HG03135 (cell line): ENCODE measurements around the gene HPCA.

ENCODE experiments used
- ATAC-seq: cut with Tn5 transposase; IDR thresholded peaks from one replicate; pipeline ENCODE4 v1.9.1; 2021; ENCODE audit warnings: mild to moderate bottlenecking, moderate library complexity; ENCODE audit not compliant: unreplicated experiment

HPCA gene

DNA sequence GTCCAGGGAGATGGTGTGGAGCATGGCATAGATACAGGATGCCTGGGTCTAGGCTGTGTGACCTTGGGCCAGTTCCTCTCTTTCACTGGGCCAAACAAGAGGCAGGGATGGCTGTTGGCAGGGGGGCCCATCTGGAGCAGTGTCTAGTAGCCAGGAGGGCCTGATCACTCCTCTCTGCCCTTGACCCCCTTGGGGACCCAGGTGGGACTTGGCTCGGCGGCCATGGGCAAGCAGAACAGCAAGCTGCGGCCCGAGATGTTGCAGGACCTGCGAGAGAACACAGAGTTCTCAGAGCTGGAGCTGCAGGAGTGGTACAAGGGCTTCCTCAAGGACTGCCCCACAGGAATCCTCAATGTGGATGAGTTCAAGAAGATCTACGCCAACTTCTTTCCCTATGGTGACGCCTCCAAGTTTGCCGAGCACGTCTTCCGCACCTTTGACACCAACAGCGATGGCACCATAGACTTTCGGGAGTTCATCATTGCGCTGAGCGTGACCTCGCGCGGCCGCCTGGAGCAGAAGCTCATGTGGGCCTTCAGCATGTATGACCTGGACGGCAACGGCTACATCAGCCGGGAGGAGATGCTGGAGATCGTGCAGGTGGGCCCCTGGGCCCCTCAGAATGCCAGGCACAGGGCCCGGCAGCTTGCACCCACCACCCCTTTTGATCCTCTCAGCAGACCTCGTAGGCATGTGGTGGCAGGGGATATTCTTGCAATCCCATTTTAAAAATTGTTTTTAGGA is 2.6 kb downstream of the HPCA start:
- ATAC-seq, result no peak

DNA sequence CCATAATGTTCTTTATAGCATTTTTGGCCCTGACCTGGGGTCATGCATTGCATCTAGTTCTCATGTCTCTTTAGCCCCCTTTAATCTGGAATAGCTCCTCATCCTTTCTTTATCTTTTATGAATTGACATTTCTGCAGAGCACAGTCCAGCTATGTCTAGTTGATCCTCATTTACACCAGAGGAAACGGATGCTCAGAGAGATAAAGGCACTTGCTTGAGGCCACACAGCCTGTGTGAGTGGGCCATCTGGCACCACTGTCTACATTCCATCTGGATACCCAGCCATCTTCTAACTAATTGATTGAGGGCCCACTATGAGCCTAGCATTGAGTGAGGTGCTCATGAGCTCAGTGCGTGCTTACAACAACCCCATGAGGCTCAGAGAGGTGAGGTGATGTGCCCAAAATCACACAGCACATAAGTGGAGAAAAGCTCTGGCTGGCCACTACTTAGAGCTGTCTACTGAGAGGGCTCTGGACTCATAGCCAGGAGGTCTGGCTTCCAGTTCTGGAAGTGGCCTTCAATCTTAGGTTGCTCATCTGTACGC is 3.5 kb downstream of the HPCA start:
- ATAC-seq, result no peak

DNA sequence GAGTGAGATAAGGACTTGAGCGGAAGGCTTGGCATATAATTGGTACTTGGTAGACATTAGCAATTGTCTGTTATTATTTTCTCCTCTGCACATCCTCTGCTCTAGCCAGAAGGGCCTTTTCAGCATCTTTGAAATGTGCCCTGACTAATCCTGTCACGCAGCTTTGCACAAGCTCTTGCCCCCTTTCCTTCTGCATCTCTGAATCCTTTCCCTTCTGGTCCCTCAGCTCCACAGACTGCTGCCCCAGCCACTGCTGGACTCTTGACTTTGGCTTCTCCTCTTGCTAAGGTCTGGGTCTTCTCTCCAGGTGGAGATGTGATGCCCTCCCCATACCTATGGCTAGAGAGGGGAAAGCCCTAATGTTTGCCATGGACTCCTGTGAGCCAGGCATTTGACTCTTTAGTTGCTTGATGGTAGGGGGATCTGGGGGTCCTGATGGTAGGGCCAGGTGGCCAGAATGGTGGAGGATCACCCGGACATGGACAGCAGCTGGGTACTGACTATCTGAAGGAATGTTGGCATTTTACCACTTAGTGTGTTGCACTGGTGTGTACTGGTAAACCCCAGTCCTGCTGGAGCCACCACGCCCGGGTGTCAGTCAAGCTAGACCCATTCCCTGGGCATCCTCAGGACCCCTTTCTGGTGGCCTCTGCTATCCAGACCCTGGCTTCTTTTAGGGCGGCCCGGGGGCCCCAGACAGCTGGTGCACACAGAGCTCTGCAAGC is 4.4 kb downstream of the HPCA start:
- ATAC-seq, result no peak

DNA sequence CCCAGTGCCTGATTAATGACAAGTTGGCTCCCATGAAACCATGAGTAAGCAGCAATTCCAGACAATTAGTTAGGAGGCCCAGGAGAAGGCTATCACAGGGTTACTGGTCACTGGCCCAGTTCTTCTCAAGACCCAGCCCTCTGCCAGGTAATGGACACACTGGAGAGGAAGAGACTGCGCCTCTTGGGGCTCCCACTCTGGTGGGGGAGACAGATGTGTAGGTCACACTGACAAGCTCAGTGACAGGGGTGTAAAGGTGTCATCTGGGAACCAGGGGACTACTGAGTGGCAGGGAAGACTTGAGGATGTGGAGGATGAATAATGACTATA is 4.9 kb downstream of the HPCA start:
- ATAC-seq, result no peak

DNA sequence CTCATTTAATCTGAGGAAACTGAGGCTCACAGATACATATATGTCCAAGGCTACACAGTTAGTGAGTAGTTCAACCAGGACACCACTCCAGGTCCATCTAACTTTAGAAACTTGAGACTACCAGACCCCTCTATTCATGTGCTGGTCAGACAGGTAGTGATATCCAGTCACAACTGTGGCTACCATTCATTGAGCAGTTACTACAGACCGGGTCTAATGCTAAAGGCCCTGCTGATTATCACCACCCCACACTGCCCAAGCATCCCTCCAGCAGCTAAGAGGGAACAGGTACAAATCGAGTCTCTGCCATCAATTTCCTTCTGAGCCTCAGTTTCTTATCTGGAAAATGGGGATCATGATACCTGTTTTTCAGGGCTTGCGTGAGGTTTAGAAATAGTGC is 5.3 kb downstream of the HPCA start:
- no peak for ATAC-seq

DNA sequence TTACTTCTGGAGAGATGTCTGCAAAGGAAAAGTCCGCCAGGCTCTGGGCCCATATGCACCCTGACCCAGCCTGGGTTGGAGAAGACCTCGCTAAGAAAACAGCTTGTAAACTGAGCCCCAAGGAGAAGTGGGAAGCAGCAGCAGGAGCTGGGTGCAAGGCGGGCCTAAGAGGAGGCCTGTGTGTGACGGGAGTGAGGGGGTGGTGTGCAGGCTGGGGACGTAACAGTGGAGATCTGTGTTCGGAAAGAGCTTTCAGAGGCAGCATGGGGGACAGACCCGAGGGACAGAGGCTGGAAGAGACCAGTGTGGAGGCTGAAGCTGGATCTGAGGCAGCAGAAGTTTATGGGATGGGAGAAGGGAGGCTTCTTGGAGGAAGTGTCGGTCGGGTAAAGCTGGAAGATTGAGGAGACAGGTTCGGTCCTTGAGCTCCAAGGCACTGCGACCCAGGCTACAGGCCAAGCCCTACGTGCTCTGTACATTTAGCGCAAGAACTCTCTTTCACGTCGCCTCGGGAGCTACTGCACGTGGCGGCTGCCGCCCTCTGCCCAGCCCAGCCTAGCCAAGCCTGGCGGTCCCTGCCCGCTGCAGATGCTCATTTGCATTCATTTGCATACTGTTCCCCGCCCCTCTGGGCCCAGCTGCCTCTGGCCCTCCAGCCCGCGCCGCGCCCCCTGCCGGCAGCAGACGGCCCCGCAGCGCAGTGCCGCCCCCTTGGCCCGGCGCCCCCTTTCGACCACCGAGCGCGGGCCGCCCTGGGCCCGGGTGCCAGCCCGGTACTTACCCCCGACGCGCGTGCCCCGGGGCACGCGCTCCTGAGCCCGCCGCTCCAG is 6.3 kb downstream of the HPCA start:
- ATAC-seq, result no peak

DNA sequence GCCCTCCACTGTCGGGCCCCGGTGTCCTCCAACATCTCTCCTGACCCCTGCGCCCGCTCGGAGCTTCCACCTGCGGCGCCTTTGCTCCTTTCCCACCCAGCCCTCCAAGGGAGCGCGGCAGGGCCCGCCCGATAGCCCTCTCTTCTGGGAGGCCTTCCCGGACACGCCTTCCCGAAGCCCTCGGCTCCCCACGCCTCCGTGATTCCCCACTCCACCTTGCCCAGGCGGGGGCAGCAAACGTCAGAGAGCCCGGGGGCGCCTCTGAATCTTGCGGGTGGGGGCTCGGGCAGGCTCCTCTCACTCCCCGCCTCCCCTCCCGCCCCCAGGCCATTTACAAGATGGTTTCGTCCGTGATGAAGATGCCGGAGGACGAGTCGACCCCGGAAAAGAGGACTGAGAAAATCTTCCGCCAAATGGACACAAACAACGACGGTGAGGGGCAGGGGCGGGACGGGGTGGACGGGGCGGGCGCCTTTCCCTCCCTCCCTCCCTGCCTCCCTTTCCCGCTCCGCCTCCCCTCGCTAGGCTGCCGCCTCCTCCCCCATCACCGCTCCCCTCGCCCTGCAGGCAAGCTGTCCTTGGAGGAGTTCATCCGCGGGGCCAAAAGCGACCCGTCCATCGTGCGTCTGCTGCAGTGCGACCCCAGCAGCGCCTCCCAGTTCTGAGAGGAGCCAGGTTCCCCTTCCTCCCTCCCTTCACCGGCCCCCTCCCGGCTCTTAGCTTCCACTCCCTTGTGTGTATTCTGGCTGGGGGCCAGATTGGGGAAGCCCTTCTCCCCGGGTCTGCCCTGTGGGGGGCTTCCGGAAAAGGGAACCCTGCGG is 7.1 kb downstream of the HPCA start:
- no peak for ATAC-seq

DNA sequence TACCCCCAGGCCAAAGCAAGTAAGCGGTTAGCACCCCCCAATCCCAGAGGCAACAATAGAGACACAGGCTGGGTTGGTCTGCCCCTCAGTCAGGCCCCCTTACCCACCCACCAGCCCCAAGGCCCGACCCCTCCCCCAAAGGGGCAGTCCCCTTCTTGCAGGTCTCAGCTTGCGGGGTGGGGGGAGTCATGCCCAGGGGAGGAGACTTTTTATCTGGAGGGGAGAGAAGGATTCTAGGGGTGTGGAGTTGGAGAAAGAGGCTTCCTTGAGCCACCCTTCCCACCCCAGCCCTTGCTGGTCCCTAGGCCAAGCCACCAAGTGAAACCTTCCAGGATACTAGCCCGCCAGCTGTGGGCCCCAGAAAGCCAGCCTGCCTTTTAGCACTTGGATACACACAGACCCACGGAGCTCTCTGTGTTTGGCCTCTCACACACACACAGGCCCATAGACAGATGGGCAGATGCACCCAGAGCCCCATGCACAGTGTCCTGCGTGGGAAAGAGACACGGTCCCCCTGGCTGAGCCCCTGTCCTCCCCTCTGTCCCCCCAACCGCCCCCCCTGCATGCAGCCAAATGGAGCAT is 7.8 kb downstream of the HPCA start:
- no peak for ATAC-seq

DNA sequence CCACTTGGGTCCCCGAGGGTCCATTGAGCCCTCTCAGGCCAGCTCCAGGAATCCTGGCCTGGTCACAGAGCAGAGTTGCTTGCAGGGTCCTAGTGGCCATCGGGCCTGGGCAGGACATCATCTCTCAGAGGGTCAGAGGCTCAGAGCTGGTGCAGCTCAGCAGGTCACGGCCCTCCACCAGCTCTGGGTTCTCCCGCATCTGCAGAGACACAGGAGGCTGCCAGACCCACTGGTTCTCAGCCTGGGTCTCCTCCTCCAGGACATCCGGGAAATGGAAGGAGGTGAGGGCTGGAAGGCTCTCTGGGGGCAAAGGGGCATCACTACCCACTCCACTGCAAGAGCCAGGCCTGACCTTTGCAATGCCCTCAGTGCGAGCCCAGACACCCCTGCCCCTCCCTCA is 8.4 kb downstream of the HPCA start:
- no peak for ATAC-seq

DNA sequence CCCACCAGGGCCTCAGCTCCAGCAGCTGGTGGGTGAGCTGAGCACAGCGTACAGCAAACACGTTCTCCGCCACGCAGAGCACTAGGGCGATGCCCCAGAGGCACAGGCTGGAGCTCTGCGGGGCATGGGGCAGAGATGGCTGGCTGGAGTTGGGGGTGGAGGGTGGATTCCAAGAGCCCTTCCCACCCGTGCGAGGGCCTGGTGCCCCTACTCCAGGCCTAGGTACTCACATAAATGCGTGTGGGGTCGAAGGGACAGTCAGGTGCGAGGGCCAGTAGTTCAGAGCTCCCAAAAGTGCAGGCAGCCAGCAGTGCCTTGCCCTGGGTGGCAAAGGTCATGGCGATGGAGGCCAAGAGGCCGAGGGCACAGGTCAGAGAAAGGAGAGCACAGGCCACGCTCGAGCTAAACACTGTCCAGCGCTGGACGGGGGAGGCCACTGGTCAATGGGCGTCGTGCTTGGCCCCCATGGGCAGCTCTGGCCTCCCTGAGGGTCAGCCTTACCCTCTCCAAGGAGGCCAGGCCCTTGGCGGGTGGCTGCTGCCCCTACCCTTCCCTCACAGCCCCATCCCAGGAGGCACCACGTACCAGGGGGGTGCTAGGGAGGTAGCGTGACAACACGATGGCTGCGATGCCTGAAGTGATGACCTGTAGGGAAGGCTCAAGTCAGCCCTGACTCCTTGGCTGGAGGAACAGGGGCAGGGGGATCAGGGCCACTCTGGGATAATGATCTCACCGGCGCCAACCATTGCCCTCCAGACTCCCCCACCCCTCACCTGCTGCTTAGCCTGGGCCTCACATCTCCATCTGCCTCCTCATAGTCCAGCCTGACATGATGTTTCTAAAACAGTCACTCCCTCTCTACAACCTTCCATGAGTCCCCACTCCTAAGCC is 9.3 kb downstream of the HPCA start:
- ATAC-seq, result no peak

DNA sequence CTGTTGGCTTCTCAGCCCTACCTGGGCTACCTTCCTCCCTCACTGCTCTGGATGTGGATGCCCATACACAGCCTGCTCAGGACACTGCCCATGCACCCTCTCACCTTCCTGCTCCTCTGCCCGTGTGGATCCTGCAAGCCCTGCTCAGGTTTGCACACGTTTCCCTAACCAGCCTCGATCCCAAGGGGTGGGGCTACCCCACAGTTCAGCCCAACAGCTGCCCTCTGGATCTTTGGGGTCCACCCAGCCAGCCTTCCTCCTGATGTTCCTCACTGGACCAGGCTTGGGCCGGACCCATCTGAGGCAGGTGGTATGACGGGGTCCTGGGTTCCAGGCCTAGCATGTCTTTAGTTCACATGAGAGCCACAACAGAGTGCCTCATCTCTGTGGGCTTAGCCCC is 10.2 kb downstream of the HPCA start:
- ATAC-seq, result no peak

DNA sequence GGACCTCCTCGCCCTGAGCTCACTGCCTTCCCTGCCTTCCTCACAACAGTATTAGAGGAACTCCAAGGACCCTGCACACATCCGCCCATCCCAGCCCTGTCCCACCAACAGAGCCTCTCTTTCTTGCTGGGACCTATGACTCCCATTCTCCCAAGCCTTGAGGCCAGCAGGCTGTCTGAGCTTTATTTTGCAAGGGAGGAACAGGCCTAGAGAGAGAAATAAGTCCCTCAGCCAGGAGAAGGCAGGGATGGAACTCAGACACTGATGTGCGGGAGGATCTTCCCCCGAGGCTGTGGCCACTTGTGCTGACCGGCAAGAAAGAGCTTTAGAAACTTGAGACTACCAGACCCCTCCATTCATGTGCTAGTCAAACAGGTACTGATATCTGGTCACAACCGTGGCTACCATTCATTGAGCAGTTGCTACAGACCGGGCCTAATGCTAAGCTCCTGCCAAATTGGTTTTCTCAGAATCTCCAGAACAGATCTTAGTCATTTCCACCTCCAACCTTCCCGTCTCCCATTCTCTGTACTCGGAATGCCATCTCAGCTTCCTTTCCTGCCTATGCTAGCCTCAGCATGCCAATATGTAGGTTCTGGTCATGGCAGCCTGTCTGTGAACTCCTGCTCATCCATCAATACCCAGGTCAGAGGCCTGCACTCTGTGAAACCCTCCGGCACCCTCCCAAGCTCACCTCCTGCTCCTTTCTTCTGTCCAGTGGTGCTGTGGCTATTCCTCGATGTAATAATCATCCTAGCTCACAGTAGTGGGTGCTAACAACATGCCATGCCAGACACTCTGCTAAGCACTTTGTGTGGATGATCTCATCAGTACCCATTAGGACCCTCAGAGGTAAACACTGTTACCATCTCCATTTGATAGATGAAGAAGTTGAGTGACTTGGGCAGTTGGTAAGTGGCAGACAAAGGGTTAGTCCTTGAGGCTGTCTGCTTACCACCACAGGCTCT is 11.1 kb downstream of the HPCA start:
- ATAC-seq, result no peak

DNA sequence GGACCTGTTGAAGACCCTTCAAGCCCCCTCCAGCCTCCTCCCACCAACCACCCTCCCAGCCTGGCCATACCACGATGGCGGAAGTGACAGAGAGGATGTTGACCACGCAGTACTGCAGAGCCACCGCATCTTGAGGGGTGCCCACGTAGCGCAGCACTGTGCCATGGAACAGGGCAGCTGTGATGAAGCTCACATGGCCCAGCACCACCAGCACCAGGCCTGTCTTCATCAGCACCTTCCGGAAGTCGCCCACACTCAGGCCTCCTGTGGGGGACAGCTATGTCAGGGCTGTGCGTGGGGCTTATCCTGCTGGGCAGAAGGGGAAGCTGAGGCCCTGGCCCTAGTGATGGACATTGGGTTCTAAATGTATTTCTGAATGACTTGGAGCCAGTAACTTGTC is 11.8 kb downstream of the HPCA start:
- no peak for ATAC-seq

DNA sequence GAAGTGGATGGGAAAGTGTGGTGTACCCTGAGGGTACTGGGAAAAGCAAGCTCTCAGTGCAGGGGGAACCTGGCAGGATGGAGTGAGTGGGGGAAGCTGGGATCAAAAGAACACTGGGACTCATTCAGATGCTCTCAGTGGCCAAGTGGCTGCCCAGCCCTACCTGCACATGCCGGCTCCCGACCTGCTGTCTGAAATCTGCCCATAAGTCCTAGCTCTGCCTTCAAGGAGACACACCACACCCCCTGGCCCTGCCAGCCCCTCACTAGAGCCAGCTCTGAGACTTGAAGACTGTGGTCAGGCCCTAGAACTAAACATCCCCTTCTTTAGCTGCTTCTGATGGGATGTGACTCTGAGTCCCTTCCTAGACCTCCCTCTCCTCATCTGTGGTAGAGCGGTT is 12.7 kb downstream of the HPCA start:
- ATAC-seq, result no peak

DNA sequence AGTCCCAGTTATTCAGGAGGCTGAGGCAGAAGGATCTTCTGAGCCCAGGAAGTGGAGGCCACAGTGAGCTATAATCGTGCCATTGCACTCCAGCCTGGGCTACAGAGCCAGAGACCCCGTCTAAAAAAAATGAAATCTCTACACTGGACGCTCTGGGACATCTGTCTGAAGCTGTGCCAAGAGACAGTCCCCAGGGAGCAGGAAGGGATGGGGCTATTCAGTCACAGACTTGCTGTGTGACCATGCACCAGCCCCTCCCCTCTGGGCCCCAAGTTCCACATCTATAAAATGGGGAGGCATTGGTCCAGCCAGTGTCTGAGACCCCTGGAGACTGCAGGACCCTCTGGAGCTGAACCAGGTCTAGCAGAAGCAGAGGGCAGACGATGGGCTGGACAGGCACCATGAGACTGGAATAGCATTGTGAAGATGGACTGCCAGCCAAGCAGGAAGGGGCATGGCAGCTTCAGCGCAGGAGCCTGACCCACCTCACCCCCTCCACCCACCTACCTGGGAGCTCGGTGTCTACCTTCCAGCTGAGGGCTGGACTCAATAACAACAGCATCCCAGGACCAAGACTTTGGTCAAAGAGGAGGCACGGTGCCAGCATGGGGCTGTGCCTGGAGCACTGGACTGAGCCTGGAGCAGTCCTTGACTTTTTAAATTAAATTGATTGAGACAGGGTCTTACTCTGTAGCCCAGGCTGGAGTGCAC is 13.4 kb downstream of the HPCA start:
- ATAC-seq, result no peak

DNA sequence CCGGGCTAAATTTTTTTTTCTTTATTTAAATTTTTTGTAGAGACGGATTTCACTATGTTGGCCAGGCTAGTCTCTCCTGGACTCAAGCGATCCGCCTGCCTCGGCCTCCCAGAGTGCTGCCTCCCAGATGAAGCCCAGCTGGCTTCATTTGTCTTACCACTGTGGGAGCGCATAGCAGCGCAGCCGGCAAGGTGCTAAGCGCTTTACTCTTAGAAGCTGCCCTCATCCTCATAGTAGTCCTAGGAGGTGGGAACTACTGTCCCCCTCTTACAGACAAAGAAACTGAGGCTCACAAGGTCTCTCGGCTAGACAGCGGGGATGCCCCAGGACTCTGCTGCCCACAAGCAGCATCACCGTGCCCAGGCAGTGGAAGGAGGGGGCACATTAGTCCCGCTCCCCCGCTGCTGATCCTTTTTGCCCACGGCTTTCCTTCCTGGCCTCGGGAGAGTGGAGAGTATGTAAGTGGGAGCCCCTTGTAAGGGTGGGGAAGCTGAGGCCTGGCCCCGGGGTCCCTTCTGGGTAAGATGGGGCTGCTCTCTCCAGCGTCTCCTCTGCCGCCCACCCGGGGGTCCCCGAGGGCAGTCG is 14.2 kb downstream of the HPCA start:
- ATAC-seq, result no peak
